Breast epithelium (tissue), 4 donors: ENCODE measurements around the gene CHN1. TPM values are rescaled to one million over a fixed set of nuclear protein-coding genes. Genes with fewer than 3 reads are reported as not detected.
A peak's percentile ranks its signal among the peaks of the same experiment; 100 is the strongest.

Source experiments
- DNase-seq, 2 donors: peaks; one replicate each; pipeline ENCODE4 v3.0.0-alpha.2; 2019; ENCODE audit warnings: low spot score in 2 of 2
- H3K27ac ChIP-seq, 2 donors: fragments of 200-600 bp; sonication (generic) in 1 of 2; one replicate each; pipeline ENCODE4 v1.5.1; 2016 to 2019; ENCODE audit warnings: mild to moderate bottlenecking in 1 of 2
- H3K27me3 ChIP-seq, 2 donors: fragments of 200-600 bp; sonication (generic) in 1 of 2; one replicate each; pipeline versions ENCODE4 v1.5.1 to v1.6.0; 2017 to 2019; ENCODE audit warnings: control low read depth in 1 of 2, mild to moderate bottlenecking in 1 of 2
- H3K36me3 ChIP-seq: fragments of 200-600 bp; one replicate; pipeline ENCODE4 v1.5.1; 2019
- H3K4me1 ChIP-seq, 2 donors: fragments of 200-600 bp; sonication (generic); one replicate each; pipeline ENCODE4 v1.5.1; 2016 to 2019; ENCODE audit warnings: control low read depth in 1 of 2
- H3K4me3 ChIP-seq, 3 donors: fragments of 200-600 bp; sonication (generic); 1 replicate in 2 of 3; 2 replicates in 1 of 3; pipeline ENCODE4 v1.5.1; 2016 to 2019; ENCODE audit warnings: mild to moderate bottlenecking in 3 of 3, moderate library complexity in 2 of 3
- H3K9me3 ChIP-seq, 2 donors: fragments of 200-600 bp; sonication (generic) in 1 of 2; one replicate each; pipeline ENCODE4 v1.5.1; 2016 to 2019; ENCODE audit warnings: control low read depth in 1 of 2
- POLR2A ChIP-seq: fragments of 450-650 bp; IDR thresholded peaks from one replicate; pipeline ENCODE4 v1.6.1; 2016; ENCODE audit warnings: antibody characterized with exemption, mild to moderate bottlenecking, moderate library complexity
- POLR2AphosphoS5 ChIP-seq, 3 donors: sonication (generic); formaldehyde crosslinking; IDR thresholded peaks; one replicate each; pipeline ENCODE4 v1.6.1; 2017; ENCODE audit warnings: antibody characterized with exemption in 3 of 3
- intact Hi-C: fragments of 100-400 bp; cut with DNase I; formaldehyde crosslinking; loops from one replicate; pipeline ENCODE4 v1.15.1; 2023; ENCODE audit warnings: low total_unique reads
- total RNA-seq, 3 donors: library from RNA; depleted of rRNA; stranded (reverse); fragments of >200 nt; gene quantifications; one replicate each; pipeline ENCODE4 v1.1.0, GENCODE V29; 2016
- TF ChIP-seq, protein P1 (sequence below), 3 donors: fragments of 450-650 bp; IDR thresholded peaks; one replicate each; pipeline ENCODE4 v1.5.1; 2016 to 2017; ENCODE audit warnings: antibody characterized with exemption in 3 of 3, mild to moderate bottlenecking in 3 of 3, moderate library complexity in 3 of 3

CHN1 gene
- total RNA-seq, 3 donors from 2014 or later = 9.8 to 14.7 (median 13.4) TPM

DNA sequence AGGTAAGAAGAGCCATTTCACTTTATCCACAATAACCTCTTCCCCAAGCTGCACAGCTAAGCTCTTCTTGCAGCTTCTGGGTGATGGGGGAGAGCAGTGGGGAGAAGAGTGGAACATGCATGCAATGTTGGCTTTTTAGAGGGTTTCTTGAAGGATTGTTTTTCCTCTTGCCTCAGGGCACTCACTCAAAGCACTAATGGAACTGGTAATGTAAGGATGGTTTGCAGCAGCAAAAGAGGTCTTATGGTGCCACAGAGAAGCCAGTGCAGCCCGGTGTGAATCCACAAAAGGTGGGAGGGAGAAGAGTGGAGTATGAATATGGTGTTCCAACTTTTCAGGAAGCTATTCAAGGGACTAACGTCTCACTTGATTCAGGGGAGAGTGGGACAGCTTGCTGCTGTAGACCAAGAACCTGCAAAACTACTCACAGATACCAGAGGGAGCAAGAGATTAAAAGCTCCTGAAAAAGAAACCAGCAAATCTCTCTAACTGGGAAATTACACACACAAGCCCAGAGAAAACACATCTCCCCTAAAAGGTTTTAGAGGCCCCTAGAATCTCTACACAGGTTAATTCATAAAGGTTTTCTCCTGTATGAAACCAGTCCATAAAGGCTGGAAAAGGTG lies 116.4 kb downstream of the CHN1 start:
- no peaks in the 10 kb centered on the region for H3K36me3 ChIP-seq
- intact Hi-C loops = no loop called here

DNA sequence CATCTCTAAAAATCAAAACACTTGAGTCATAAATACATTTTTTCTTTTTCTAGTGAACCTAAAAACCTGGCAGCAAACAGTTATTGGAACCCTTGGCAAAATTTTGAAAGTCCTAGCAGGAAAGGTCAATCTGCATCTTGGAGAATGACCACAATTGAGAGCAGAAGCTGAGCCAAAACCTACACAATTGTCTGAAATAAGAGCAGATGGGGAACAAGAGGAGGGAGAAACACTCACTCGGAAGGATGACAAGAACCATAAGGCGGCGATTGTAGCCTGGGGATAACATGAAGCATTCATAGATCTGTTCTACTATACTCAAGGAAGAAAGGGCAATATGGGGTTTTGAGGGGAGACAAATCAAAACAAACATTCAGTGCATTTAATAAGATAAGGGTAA lies 117.0 kb downstream of the CHN1 start:
- intact Hi-C loops = no loop called here
- no peak for DNase-seq
- no peaks in the 10 kb centered on the region for H3K27me3 ChIP-seq
- H3K9me3 ChIP-seq = no peaks in the 10 kb centered on the region
- no peak overlapping the region for H3K4me3 ChIP-seq
- TF ChIP-seq POLR2AphosphoS5 (IDR thresholded peaks at IDR 0.05) (no peak), POLR2A (no peak)
- TF ChIP-seq, protein P1, sequence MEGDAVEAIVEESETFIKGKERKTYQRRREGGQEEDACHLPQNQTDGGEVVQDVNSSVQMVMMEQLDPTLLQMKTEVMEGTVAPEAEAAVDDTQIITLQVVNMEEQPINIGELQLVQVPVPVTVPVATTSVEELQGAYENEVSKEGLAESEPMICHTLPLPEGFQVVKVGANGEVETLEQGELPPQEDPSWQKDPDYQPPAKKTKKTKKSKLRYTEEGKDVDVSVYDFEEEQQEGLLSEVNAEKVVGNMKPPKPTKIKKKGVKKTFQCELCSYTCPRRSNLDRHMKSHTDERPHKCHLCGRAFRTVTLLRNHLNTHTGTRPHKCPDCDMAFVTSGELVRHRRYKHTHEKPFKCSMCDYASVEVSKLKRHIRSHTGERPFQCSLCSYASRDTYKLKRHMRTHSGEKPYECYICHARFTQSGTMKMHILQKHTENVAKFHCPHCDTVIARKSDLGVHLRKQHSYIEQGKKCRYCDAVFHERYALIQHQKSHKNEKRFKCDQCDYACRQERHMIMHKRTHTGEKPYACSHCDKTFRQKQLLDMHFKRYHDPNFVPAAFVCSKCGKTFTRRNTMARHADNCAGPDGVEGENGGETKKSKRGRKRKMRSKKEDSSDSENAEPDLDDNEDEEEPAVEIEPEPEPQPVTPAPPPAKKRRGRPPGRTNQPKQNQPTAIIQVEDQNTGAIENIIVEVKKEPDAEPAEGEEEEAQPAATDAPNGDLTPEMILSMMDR (IDR thresholded peaks at IDR 0.05) = no peak
- H3K36me3 ChIP-seq = no peaks in the 10 kb centered on the region
- H3K4me1 ChIP-seq = no peaks in the 10 kb centered on the region
- H3K27ac ChIP-seq = no peak overlapping the region

More for the DNA sequence above, 116.4 kb downstream of the CHN1 start:
- Histone ChIP-seq H3K4me1 (no peaks in the 10 kb centered on the region), H3K27me3 (no peaks in the 10 kb centered on the region), H3K4me3 (no peak overlapping the region), H3K9me3 (no peaks in the 10 kb centered on the region), H3K27ac (no peak overlapping the region)
- no peak for DNase-seq
- TF ChIP-seq, protein P1 (IDR thresholded peaks at IDR 0.05) = no peak
- TF ChIP-seq POLR2A (no peak), POLR2AphosphoS5 (IDR thresholded peaks at IDR 0.05) (no peak)

DNA sequence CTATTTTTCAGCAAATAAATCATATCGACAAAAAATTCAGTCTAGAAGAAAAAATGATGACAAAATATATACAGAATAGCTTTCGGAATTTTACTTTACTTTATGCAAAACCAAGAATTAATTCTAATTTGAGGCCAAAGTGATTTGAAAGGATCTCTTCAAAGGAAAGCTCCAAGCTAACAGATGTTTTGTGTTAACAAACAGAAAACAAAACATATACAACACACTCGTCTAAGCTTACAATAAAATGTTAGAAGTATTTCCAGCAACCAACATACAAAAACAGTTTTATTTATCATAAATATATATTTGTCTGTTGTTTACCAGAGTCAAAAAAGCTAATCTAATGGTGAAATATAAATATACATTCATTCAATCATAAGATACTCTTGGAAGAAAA lies 122.8 kb downstream of the CHN1 start:
- Histone ChIP-seq H3K9me3 (no peaks in the 10 kb centered on the region), H3K27me3 (no peaks in the 10 kb centered on the region)

DNA sequence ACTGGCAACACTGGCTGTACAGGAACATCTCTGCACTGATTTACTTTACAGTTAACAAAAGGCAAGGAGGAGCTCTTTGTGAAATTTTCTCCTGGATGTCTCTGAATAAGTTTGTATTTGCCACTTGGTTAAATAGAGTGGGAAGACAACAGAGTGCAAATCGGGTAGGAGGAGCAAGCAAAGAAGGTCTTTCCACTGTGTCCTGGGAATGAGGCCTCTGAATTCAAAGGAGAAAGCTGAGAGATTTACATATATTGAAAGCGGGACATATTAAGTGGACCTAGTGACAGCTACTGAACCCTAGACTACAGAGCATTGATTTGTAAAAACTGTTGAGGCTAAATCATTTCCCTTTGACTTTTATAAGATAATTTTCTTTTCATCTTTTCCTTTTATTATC lies 123.5 kb downstream of the CHN1 start:
- H3K9me3 ChIP-seq = no peaks in the 10 kb centered on the region
- no peak for DNase-seq
- H3K27me3 ChIP-seq = no peaks in the 10 kb centered on the region
- intact Hi-C loops = no loop called here
- no peak overlapping the region for H3K27ac ChIP-seq
- no peaks in the 10 kb centered on the region for H3K4me1 ChIP-seq
- no peaks in the 10 kb centered on the region for H3K36me3 ChIP-seq
- no peak overlapping the region for H3K4me3 ChIP-seq
- TF ChIP-seq POLR2A = no peak
- TF ChIP-seq, protein P1 (IDR thresholded peaks at IDR 0.05) = no peak
- TF ChIP-seq POLR2AphosphoS5 (IDR thresholded peaks at IDR 0.05) = no peak

More for the DNA sequence above, 122.8 kb downstream of the CHN1 start:
- TF ChIP-seq, protein P1 (IDR thresholded peaks at IDR 0.05) = no peak
- TF ChIP-seq POLR2A = no peak
- no peak for TF ChIP-seq POLR2AphosphoS5 (IDR thresholded peaks at IDR 0.05)
- Histone ChIP-seq H3K36me3 (no peaks in the 10 kb centered on the region), H3K27ac (no peak overlapping the region), H3K4me1 (no peaks in the 10 kb centered on the region), H3K4me3 (no peak overlapping the region)
- no peak for DNase-seq
- intact Hi-C loops = no loop called here

DNA sequence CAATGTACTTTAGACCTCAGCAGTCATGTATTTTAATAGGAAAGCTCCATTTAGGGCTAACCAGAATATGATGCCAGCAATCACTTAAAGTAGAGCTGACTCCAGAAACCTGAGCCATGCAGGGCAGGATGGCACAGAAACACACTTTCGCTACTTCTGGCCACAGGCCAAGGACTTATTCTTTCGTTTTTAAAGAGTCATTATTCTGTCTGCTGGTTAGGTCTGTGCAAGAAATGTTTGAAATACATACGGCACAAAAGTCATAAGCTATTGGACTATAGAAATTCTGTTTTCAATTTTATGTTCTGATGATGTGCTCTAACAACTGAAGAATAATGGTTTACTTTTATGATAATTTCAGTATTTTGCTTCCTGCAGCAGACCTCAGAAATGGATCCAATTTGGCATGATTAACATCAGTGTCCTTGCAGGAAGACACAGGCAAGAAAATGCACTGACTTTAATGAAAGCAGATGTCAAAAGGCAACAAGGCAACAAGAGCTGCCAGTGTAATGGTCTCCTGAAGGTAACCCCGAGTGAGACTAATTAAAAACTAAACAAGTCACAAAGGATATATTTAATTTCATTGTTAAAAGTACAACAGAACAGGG lies 126.5 kb downstream of the CHN1 start:
- H3K9me3 ChIP-seq = no peaks in the 10 kb centered on the region
- DNase-seq = no peak
- H3K4me3 ChIP-seq = peak overlapping the region; percentile 31 to 57 (median 43)
- no peak for TF ChIP-seq POLR2A
- no peaks in the 10 kb centered on the region for H3K27me3 ChIP-seq
- H3K36me3 ChIP-seq = no peaks in the 10 kb centered on the region
- intact Hi-C loops = no loop called here
- H3K27ac ChIP-seq = no peak overlapping the region
- H3K4me1 ChIP-seq = no peaks in the 10 kb centered on the region
